Activated T-helper 17 cell treated with anti-CD3 and anti-CD28 coated beads, Interleukin-2, amount 50 U/mL, for 72 hours (primary cell): ENCODE data around the gene SAXO1. TPM values are rescaled to one million over a fixed set of nuclear protein-coding genes. Genes with fewer than 3 reads are reported as not detected.
"Not testable (repeated sequence)": the region's sequence is repeated elsewhere in the genome, so short reads cannot be mapped to it uniquely, and the experiment has no call there.

ENCODE experiments used
- ATAC-seq: fragments of 150-1000 bp; cut with Tn5 transposase; replicated peaks from 2 replicates; pipeline ENCODE4 v1.10.0; 2021; ENCODE audit warnings: mild to moderate bottlenecking, moderate library complexity
- H3K27ac Mint-ChIP-seq: one replicate; pipeline ENCODE4 v1.8.0; 2022; ENCODE audit warnings: mixed read lengths
- H3K27me3 Mint-ChIP-seq: one replicate; pipeline ENCODE4 v1.8.0; 2022; ENCODE audit warnings: mixed read lengths
- H3K36me3 Mint-ChIP-seq: one replicate; pipeline ENCODE4 v1.8.0; 2022; ENCODE audit warnings: low read depth, mild to moderate bottlenecking, mixed read lengths
- H3K4me1 Mint-ChIP-seq: one replicate; pipeline ENCODE4 v1.8.0; 2022; ENCODE audit warnings: mixed read lengths
- H3K4me3 Mint-ChIP-seq: one replicate; pipeline ENCODE4 v1.8.0; 2022; ENCODE audit warnings: mild to moderate bottlenecking, mixed read lengths
- H3K9me3 Mint-ChIP-seq: one replicate; pipeline ENCODE4 v1.8.0; 2022; ENCODE audit warnings: mixed read lengths
- total RNA-seq, 2 donors: library from RNA; stranded (reverse); gene quantifications; one replicate each; pipeline ENCODE4 v1.2.3, GENCODE V29; 2022

The SAXO1 gene
- total RNA-seq, 2 donors from 2014 or later: 0.37 TPM; not detected in 1

- no peak for ATAC-seq
- H3K4me1 Mint-ChIP-seq: no peaks in the 10 kb centered on the region
- H3K27ac Mint-ChIP-seq: no peak overlapping the region
- no peaks in the 10 kb centered on the region for H3K36me3 Mint-ChIP-seq
- H3K9me3 Mint-ChIP-seq: peaks cover 5% of the 10 kb centered on the region
- H3K27me3 Mint-ChIP-seq: peaks cover 31% of the 10 kb centered on the region
- H3K4me3 Mint-ChIP-seq: no peak overlapping the region
Measured at GRCh38 chr9:18969128-18969527, 63.9 kb downstream of the SAXO1 start.

- Mint-ChIP-seq H3K4me1 (no peaks in the 10 kb centered on the region), H3K27me3 (peaks cover 10% of the 10 kb centered on the region), H3K27ac (no peak overlapping the region), H3K4me3 (no peak overlapping the region), H3K9me3 (no peaks in the 10 kb centered on the region), H3K36me3 (no peaks in the 10 kb centered on the region)
- no peak for ATAC-seq
Measured at GRCh38 chr9:18955626-18956025, 77.4 kb downstream of the SAXO1 start.

GRCh38 chr9:18951936-18952335, 81.1 kb downstream of the SAXO1 start:
- Mint-ChIP-seq H3K27me3 (peaks cover 4% of the 10 kb centered on the region), H3K4me3 (no peak overlapping the region), H3K9me3 (no peaks in the 10 kb centered on the region), H3K4me1 (no peaks in the 10 kb centered on the region), H3K27ac (no peak overlapping the region), H3K36me3 (no peaks in the 10 kb centered on the region)
- no peak for ATAC-seq

GRCh38 chr9:18947892-18948339, 85.1 kb downstream of the SAXO1 start:
- H3K36me3 Mint-ChIP-seq: no peaks in the 10 kb centered on the region
- ATAC-seq: no peak
- H3K4me3 Mint-ChIP-seq: no peak overlapping the region
- no peak overlapping the region for H3K27ac Mint-ChIP-seq
- H3K27me3 Mint-ChIP-seq: peaks cover 10% of the 10 kb centered on the region
- no peaks in the 10 kb centered on the region for H3K9me3 Mint-ChIP-seq
- no peaks in the 10 kb centered on the region for H3K4me1 Mint-ChIP-seq

- H3K4me1 Mint-ChIP-seq: no peaks in the 10 kb centered on the region
- H3K27ac Mint-ChIP-seq: no peak overlapping the region
- no peaks in the 10 kb centered on the region for H3K9me3 Mint-ChIP-seq
- H3K36me3 Mint-ChIP-seq: no peaks in the 10 kb centered on the region
- ATAC-seq: no peak
- peaks cover 12% of the 10 kb centered on the region for H3K27me3 Mint-ChIP-seq
- H3K4me3 Mint-ChIP-seq: no peak overlapping the region
Measured at GRCh38 chr9:18942801-18943200, 90.2 kb downstream of the SAXO1 start.

- ATAC-seq: no peak
- Mint-ChIP-seq H3K9me3 (no peaks in the 10 kb centered on the region), H3K4me3 (no peak overlapping the region), H3K27ac (no peak overlapping the region), H3K36me3 (no peaks in the 10 kb centered on the region), H3K4me1 (no peaks in the 10 kb centered on the region), H3K27me3 (peaks cover 19% of the 10 kb centered on the region)
Measured at GRCh38 chr9:18941060-18941740, 91.8 kb downstream of the SAXO1 start.

GRCh38 chr9:18939943-18940342, 93.1 kb downstream of the SAXO1 start:
- Mint-ChIP-seq H3K36me3 (no peaks in the 10 kb centered on the region), H3K4me1 (no peaks in the 10 kb centered on the region), H3K9me3 (no peaks in the 10 kb centered on the region), H3K4me3 (no peak overlapping the region), H3K27ac (no peak overlapping the region), H3K27me3 (peaks cover 20% of the 10 kb centered on the region)
- no peak for ATAC-seq

- Mint-ChIP-seq H3K9me3 (peaks cover 6% of the 10 kb centered on the region), H3K27ac (no peak overlapping the region), H3K36me3 (no peaks in the 10 kb centered on the region), H3K4me3 (no peak overlapping the region), H3K4me1 (no peaks in the 10 kb centered on the region), H3K27me3 (peaks cover 18% of the 10 kb centered on the region)
- no peak for ATAC-seq
Measured at GRCh38 chr9:18936094-18936871, 96.7 kb downstream of the SAXO1 start.

GRCh38 chr9:18935541-18935940, 97.5 kb downstream of the SAXO1 start:
- H3K36me3 Mint-ChIP-seq: no peaks in the 10 kb centered on the region
- no peak for ATAC-seq
- H3K9me3 Mint-ChIP-seq: peaks cover 6% of the 10 kb centered on the region
- no peak overlapping the region for H3K4me3 Mint-ChIP-seq
- H3K27ac Mint-ChIP-seq: no peak overlapping the region
- no peaks in the 10 kb centered on the region for H3K4me1 Mint-ChIP-seq
- peaks cover 18% of the 10 kb centered on the region for H3K27me3 Mint-ChIP-seq

- not testable (repeated sequence) for ATAC-seq, H3K27ac Mint-ChIP-seq, H3K4me3 Mint-ChIP-seq, H3K36me3 Mint-ChIP-seq, H3K4me1 Mint-ChIP-seq, H3K9me3 Mint-ChIP-seq, H3K27me3 Mint-ChIP-seq
Measured at GRCh38 chr9:18930611-18931010, 102.4 kb downstream of the SAXO1 start.

- H3K4me1 Mint-ChIP-seq: no peaks in the 10 kb centered on the region
- H3K36me3 Mint-ChIP-seq: no peaks in the 10 kb centered on the region
- H3K9me3 Mint-ChIP-seq: peaks cover 3% of the 10 kb centered on the region
- H3K27ac Mint-ChIP-seq: no peak overlapping the region
- no peak overlapping the region for H3K4me3 Mint-ChIP-seq
- ATAC-seq: no peak
- H3K27me3 Mint-ChIP-seq: no peaks in the 10 kb centered on the region
Measured at GRCh38 chr9:18928711-18929110, 104.3 kb downstream of the SAXO1 start.

- Mint-ChIP-seq H3K27me3 (no peaks in the 10 kb centered on the region), H3K27ac (no peak overlapping the region), H3K36me3 (no peaks in the 10 kb centered on the region), H3K9me3 (peaks cover 3% of the 10 kb centered on the region), H3K4me1 (no peaks in the 10 kb centered on the region), H3K4me3 (no peak overlapping the region)
- ATAC-seq: no peak
Measured at GRCh38 chr9:18926513-18926912, 106.5 kb downstream of the SAXO1 start.

- Mint-ChIP-seq H3K4me3 (no peak overlapping the region), H3K36me3 (no peaks in the 10 kb centered on the region), H3K4me1 (no peaks in the 10 kb centered on the region), H3K27ac (no peak overlapping the region), H3K27me3 (no peaks in the 10 kb centered on the region), H3K9me3 (peaks cover 3% of the 10 kb centered on the region)
- no peak for ATAC-seq
Measured at GRCh38 chr9:18925880-18926279, 107.1 kb downstream of the SAXO1 start.

- Mint-ChIP-seq H3K4me3 (no peak overlapping the region), H3K27ac (no peak overlapping the region), H3K9me3 (no peaks in the 10 kb centered on the region), H3K27me3 (peaks cover 3% of the 10 kb centered on the region), H3K36me3 (no peaks in the 10 kb centered on the region), H3K4me1 (no peaks in the 10 kb centered on the region)
- ATAC-seq: peak; percentile 21
Measured at GRCh38 chr9:18923671-18924430, 109.2 kb downstream of the SAXO1 start.

- ATAC-seq: no peak
- no peaks in the 10 kb centered on the region for H3K36me3 Mint-ChIP-seq
- no peaks in the 10 kb centered on the region for H3K4me1 Mint-ChIP-seq
- peaks cover 3% of the 10 kb centered on the region for H3K27me3 Mint-ChIP-seq
- H3K9me3 Mint-ChIP-seq: no peaks in the 10 kb centered on the region
- H3K27ac Mint-ChIP-seq: no peak overlapping the region
- H3K4me3 Mint-ChIP-seq: no peak overlapping the region
Measured at GRCh38 chr9:18923167-18923566, 109.8 kb downstream of the SAXO1 start.
